ENCODE results near the gene RRP9.

RRP9 gene

GRCh38 chr3:51955175-51955892 is 13.6 kb upstream of the RRP9 start, which contains the start of gene GPR62:
GPR62 (plus strand) TSS chr3:51955381; CDS start chr3:51955653, 272 bp downstream.
- no peak for DNase-seq

DNA sequence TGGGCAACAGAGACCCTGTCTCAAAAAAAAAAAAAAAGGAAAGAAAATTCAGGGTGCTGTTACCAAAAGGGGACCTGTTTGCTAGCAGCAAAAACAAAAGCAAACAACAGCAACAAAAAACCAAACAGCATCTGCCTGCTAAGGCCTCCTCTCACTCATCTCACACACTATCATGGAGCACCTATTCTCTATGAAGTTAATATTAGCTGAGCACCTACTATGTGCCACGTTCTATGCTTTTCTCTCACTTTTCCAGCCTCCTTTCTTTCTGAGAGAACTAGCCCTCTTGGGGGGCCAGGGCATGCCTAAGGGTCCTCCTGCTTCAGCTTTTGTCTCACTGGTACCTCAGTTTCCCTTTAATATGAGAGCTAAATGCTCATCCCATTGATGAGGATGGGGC is 13.0 kb upstream of the RRP9 start:
- no peak for DNase-seq

- no peak for DNase-seq
Measured at GRCh38 chr3:51954105-51954504, 12.4 kb upstream of the RRP9 start.

DNA sequence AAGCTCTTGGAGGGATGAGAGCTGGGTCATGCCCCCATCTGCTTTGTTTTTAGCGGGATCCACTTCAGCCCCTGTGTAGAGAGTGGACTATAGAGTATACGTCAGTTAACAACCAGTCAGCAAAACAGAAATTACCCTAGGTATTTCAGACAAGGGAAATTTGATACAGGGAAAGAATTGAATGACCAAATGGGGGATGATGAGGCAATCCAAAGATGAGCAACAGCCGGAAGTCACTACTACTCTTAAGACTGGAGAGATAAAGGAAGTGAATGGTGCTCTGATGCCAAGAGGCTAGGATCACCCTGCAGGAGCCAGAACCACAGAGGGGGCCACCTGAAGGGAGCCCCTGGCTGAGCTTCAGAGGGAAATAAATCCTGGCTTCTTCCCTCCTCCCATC is 11.7 kb upstream of the RRP9 start:
- peak; percentile 82 for DNase-seq

GRCh38 chr3:51950899-51951298 is 9.2 kb upstream of the RRP9 start:
- no peak for DNase-seq

GRCh38 chr3:51949121-51949520 is 7.4 kb upstream of the RRP9 start:
- DNase-seq = no peak

- DNase-seq = no peak
Measured at GRCh38 chr3:51948016-51948580, 6.4 kb upstream of the RRP9 start.

GRCh38 chr3:51947215-51947900 is 5.7 kb upstream of the RRP9 start:
- no peak for DNase-seq

DNA sequence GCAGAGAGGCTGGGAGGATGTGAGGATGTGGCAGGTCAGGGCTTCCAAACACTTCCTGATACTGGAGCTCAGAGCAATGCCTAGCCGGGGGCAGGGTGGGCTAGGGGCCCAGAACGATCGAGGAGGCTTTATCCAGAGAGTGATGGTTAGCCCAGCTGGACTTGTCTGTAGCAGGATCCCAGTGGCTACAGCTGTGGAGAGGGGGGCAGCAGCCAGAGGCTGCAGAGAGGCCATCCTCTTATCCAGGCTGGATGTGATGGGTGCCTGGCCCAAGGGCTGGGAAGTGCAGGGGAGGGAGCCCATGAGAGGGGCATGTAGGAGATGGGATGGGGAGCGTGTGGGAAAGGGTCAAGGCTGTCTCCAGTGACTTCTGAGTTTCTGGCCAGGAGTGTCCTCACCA is 5.1 kb upstream of the RRP9 start:
- no peak for DNase-seq

GRCh38 chr3:51945926-51946705 is 4.4 kb upstream of the RRP9 start:
- no peak for DNase-seq

DNA sequence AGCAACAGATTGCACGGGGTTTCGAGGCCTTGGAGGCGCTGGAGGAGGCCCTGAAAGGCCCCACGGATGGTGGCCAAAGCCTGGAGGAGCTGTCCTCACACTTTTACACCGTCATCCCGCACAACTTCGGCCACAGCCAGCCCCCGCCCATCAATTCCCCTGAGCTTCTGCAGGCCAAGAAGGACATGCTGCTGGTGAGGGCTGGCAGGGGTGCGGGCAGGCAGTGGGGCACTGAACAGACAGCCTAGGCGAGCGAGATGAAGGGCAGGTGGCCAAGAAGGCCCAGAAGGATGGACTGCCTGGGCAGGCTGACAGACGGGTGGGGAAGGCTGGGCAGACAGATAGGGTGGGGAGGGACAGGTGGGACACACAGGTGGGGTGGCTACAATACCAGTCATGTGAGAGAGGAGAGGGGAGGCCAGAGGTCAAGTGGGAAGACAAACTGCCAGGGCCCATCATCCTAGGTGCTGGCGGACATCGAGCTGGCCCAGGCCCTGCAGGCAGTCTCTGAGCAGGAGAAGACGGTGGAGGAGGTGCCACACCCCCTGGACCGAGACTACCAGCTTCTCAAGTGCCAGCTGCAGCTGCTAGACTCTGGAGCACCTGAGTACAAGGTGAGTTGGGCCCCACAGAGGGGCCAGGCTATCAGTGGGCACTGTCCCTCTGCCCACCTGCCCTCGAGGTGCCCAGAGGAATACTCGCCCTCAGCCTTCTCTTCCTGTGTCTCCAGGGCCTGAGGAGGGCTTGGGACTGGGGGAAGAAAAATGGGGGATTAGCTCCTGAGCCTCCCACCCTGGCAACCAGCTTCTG is 3.5 kb upstream of the RRP9 start:
- DNase-seq = no peak

- no peak for DNase-seq
Measured at GRCh38 chr3:51944451-51945021, 2.8 kb upstream of the RRP9 start.

DNA sequence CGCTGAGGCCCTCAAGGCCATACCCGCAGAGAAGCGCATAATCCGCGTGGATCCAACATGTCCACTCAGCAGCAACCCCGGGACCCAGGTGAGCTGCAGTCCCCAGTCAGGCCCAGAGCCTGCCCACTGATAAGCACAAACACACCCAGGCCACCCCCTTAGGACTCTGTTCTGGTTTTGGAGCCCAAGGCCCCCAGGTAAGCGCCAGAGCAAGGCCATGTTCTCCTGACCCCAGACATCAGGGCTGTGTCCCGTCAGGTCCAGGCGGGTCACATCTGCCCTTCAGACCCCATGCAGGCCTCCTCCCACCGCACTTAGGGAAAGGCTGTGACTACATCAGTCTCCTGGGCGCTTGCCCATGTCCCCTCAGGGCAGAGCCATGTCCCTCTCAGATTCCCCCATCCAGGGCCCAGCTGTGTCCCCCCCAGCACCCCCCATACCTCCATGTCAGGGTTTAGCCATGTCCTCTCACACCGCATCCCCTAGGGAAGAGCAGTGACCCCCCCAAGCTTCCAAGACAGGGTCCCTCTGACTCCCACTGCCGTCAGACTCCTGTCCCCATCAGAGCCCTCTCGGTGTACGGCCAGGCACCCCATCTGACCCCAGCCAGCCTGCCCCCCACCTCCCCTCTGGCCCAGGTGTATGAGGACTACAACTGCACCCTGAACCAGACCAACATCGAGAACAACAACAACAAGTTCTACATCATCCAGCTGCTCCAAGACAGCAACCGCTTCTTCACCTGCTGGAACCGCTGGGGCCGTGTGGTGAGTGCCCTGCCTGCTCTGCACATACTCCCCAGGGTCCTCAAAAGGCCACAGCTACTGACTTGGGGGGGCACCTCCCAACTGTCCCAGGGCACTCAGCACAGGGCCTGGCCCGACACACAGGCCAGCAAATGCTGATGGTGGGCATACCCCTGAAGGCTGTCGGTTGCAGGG is 2.0 kb upstream of the RRP9 start:
- DNase-seq = no peak

GRCh38 chr3:51942603-51943450 is 1.1 kb upstream of the RRP9 start:
- peak; percentile 78 for DNase-seq

- no peak for DNase-seq
Measured at GRCh38 chr3:51941463-51941797, 274 bp downstream of the RRP9 start.

- no peak for DNase-seq
Measured at GRCh38 chr3:51940648-51941462, 849 bp downstream of the RRP9 start.

DNA sequence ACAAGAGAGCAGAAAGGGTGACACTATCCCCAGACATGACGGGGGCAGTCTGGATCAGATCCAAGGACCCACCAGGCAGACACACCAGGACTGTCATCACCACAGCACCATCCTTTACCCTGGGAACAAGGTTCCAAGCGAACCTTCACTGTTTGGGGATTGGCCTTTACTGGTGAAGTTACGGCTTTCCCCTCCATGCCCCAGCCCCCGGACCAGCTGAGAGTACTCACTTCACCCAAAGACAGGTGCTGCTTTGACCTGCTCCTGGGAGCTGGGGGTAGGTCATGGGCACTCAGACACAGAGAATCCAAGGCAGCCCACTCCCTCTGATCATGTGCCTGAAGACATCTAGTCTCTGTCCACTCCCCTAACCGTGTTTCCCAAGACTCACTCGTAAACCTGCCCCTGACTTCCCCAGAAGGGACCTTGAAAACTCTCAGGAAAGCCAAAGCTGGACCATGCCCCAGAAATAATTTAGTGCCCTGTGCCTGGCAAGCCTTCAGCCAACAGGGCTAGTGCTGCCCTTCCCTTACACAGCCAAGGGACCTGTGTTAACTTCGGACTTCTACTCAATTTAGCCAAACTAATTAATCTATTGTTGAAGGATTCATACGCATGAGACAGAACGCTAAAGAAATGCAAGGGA is 2.8 kb downstream of the RRP9 start:
- DNase-seq = no peak

GRCh38 chr3:51937611-51938450 is 3.9 kb downstream of the RRP9 start:
- no peak for DNase-seq
